GM19328 (cell line): ENCODE data around the gene LEFTY2.
"Not testable (repeated sequence)": the region's sequence is repeated elsewhere in the genome, so short reads cannot be mapped to it uniquely, and the experiment has no call there.

Experiments
- ATAC-seq: cut with Tn5 transposase; IDR thresholded peaks from one replicate; pipeline ENCODE4 v1.9.1; 2021; ENCODE audit warnings: mild to moderate bottlenecking, moderate library complexity; ENCODE audit not compliant: unreplicated experiment

LEFTY2 gene

GRCh38 chr1:225954753-225955152 is 13.7 kb upstream of the LEFTY2 start:
- no peak for ATAC-seq

DNA sequence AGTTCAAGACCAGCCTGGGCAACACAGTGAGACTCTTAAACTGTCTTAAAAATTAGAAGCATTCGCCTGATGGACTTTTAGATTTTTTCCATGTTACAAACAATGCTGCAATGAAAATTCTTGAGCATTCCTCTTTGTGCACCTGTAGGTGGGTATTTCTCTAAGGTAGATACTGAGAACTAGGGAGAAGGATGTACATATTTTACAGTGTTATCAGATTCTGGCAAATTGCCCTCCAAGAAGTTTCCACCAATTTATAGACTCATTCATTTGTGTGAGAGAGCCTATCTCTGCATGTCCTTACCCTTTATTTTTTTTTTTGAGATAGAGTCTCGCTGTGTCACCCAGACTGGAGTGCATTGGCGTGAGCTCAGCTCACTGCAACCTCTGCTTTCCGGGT is 12.3 kb upstream of the LEFTY2 start:
- no peak for ATAC-seq

- ATAC-seq, result no peak
These were observed 10.0 kb upstream of the LEFTY2 start for GRCh38 chr1:225950905-225951497.

GRCh38 chr1:225949041-225949440 is 8.0 kb upstream of the LEFTY2 start:
- no peak for ATAC-seq

GRCh38 chr1:225946803-225947202 is 5.8 kb upstream of the LEFTY2 start:
- no peak for ATAC-seq

- no peak for ATAC-seq
These were observed 5.1 kb upstream of the LEFTY2 start for GRCh38 chr1:225946082-225946620.

DNA sequence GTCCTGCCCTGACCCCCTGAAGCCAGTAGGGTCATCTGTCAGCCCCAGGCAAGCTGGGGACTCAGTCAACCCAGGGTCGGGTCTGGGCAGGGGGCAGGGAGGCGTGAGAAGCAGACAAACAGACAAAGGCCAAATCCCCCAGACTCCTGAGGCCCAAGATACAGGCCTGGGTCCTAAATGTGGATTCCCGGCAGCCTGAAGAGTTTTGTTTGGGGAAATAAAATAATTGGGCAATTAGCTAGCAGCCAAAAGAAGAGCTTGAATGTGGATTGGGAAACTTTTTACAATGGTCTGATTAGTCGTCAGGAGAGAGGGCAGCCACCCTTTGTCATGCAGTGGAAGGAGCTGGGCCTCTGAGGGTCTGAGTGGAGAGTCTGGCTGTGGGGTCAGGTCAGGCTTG is 4.5 kb upstream of the LEFTY2 start:
- no peak for ATAC-seq

DNA sequence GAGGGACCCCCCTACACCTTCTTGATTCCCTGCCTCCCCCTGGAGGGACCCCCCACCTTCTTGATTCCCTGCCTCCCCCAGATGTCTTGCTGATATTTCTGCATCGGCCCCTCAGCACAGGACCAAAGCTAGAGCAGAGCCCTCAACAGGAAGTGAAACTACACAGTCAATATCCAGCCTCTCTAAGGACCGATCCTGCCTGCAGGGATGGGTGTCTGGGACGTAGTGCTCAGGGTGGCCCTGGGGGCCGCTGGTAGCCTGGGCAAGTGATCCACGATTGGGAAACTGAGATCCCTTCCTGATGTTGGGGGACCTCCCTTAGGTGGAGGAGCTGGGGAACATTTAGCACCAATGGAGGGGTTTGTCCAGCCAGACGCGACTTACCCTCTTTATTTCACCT is 3.9 kb upstream of the LEFTY2 start:
- ATAC-seq, result no peak

- no peak for ATAC-seq
These were observed 3.4 kb upstream of the LEFTY2 start for GRCh38 chr1:225944387-225944786.

GRCh38 chr1:225943582-225943981 is 2.6 kb upstream of the LEFTY2 start:
- ATAC-seq, result no peak

- peak; percentile 75 for ATAC-seq
These were observed 1.6 kb upstream of the LEFTY2 start for GRCh38 chr1:225942574-225942973.

GRCh38 chr1:225941942-225942222 is 862 bp upstream of the LEFTY2 start:
- ATAC-seq, result no peak

DNA sequence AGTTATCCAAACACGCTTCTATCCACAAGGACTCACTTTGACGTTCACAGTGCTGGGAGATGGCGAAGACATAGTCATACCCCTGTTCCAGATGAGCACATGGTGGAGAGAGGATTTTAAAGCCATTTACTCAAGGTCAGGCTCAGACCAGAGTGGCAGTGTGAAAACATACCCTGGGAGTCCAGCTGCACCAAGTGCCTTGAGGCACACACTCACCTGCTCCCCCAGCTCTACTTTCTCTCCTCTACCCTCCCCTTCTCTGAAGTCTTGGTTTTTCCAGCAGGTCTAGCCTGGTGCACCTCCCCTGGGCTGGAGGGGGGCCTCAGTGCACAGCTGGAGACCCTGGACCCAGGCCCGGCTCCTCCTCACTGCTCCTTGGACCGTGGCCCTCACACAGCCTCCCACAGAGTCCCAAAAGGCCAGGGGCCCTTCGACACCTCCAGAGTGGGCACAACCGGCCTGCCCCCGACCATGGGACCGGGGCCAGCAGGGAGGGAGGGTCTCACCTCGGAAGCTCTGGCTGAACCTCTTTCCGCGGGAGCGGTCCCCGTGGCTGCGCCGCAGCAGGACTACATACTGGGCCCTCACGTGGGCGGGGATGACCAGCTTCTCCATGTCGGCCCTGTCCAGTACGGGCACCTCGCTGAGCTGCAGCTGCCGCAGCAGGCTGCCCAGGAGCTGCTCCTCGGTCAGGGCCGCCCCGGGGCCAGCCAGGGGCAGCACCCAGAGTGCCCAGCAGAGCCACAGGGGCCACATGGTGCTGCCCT is 452 bp downstream of the LEFTY2 start:
- ATAC-seq, result no peak

DNA sequence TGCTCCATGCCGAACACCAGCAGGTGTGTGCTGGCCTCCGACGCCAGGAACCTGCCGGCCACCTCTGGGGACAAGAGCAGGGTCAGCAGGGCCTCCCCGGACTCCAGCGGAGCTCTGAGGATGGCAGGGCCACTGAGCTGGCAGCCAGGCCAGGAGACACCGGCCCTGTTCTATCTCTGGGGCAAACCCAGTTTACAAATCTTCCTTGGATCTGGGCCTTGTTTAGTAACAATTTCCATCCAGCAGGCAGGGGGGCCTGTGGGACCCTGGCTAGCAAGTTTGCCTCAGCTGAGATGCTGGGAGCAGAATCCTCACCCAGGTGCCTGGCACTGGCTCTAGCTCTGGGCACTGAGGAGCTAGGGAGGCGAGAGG is 1.1 kb downstream of the LEFTY2 start:
- ATAC-seq, result not testable (repeated sequence)

DNA sequence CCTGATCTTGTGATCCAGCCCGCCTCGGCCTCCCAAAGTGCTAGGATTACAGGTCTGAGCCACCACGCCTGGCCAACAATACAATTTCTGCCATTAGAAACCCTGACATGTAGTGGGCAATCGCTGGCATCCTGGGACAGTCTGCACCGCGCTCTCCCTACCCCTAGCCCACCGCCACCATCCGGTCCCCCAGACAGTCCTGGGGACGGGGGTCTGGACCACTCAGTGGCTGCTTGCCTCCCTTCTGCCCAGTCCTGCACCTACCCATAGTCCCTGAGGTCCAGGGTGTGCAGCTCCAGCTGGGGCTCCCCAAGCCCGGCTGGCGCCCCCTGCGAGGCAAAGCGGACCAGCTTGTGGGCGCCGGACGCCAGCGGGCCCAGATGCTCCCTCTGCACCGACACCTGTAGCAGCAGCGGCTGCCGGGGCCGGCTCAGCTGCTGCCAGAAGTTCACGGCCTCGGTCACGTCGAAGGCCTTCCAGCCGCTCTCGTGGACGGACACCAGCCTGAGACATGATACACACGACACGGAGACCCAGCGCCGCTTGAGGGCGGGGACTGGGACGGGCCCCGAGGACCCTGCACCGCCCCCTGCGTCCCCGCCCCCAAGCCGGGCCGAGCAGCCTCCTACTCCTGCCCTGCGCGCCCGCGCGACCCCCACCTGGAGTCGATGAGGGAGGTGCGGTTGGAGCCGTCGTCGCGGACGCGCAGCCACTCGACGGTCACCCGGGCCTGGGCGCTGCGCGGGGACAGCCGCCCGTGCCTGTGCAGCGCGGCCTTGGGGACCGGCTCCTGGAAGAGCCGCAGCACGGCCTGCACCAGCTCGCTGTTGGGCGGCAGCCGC is 1.7 kb downstream of the LEFTY2 start:
- not testable (repeated sequence) for ATAC-seq

GRCh38 chr1:225937048-225937968 is 3.7 kb downstream of the LEFTY2 start:
- ATAC-seq, result no peak

GRCh38 chr1:225936523-225936922 is 4.5 kb downstream of the LEFTY2 start:
- ATAC-seq, result no peak

DNA sequence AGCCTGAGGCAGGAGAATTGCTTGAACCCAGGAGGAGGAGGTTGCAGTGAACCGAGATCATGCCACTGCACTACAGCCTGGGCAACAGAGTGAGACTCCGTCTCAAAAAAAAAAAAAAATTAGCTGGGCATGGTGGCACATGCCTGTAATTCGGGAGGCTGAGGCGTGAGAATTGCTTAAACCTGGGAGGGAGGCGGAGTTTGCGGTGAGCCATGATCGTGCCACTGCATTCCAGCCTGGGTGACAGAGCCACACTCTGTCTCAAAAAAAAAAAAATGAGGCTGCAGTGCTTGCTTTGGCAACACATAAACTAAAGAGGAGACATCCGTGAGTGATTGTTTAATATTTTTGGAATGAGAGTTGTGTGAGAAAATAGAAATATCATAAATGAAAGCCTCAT is 4.9 kb downstream of the LEFTY2 start:
- ATAC-seq, result not testable (repeated sequence)

DNA sequence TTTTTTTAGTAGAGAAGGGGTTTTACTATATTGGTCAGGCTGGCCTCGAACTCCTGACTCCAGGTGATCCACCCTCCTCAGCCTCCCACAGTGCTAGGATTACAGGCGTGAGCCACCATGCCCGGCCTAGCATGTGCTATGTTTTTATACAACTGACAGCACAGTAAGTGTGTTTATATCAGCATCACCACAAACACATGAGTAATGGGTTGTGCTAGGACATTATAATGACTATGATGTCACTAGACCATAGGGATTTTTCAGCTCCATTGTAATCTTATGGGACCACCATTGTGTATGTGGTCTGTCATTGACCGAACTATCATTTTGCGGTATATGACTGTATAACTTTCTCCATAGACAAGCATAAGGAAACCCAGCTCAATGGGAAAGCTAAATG is 6.3 kb downstream of the LEFTY2 start:
- no peak for ATAC-seq

DNA sequence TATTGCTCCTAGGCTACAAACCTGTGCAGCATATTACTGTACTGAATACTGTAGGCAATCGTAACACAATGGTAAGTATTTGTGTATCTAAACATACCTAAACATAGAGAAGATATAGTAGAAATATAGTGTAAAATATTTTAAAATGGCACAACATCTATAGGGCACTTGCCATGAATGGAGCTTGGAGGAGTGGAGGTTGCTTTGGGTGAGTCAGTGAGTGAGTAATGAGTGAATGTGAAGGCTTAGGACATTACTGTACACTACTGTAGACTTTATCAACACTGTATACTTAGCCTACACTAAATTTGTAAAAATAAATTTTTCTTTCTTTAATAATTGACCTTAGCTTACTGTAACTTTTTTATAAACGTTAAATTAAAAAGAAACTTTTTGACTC is 7.9 kb downstream of the LEFTY2 start:
- ATAC-seq, result no peak
